ENCODE data around the gene NDE1. TPM values are rescaled to one million over a fixed set of nuclear protein-coding genes. Genes with fewer than 3 reads are reported as not detected.
"Not testable (repeated sequence)": the region's sequence is repeated elsewhere in the genome, so short reads cannot be mapped to it uniquely, and the experiment has no call there.

Gene NDE1
- total and polyA plus RNA-seq, 2 of the 4 experiments (the other 2 are of a cell fraction): 22.7 to 29.2 TPM

- Histone ChIP-seq H3K9me3 (ENCODE audit: control insufficient read depth, insufficient read depth, low read length) (no peaks in the 10 kb centered on the region), H3K79me1 (ENCODE audit: low read depth in 1 of 2, low read length in 2 of 2) (no peaks in the 10 kb centered on the region), H4K20me1 (ENCODE audit: insufficient read depth, low read length) (no peaks in the 10 kb centered on the region), H2BK15ac (ENCODE audit: low read depth, low read length) (no peak overlapping the region), H2AK9ac (replicated peaks; ENCODE audit: low read depth, low read length, poor library complexity) (no peak overlapping the region), H3K18ac (ENCODE audit: low read depth, low read length) (no peak overlapping the region), H3K4me1 (ENCODE audit: control insufficient read depth, insufficient read depth, low read length) (no peaks in the 10 kb centered on the region), H3K4ac (ENCODE audit: low read depth, low read length) (no peak overlapping the region), H3K4me3 (ENCODE audit: insufficient read depth, low read depth, low read length) (no peak overlapping the region), H3K9me1 (ENCODE audit: insufficient read depth, low read length) (0 out of 2 replicates have a peak, but pooled peaks cover 8% of the 10 kb centered on the region), H2BK5ac (ENCODE audit: low read depth, low read length, poor library complexity, severe bottlenecking) (no peak overlapping the region), H4K5ac (ENCODE audit: low read depth, low read length) (no peak overlapping the region), H2BK120ac (ENCODE audit: low read depth, low read length) (no peak overlapping the region), H2AK5ac (ENCODE audit: low read depth, low read length) (no peak overlapping the region), H4K8ac (ENCODE audit: low read depth in 2 of 2, low read length in 2 of 2) (no peak overlapping the region), H3K56ac (ENCODE audit: extremely low read depth, insufficient read depth, low read length) (no peak overlapping the region), H3K9ac (ENCODE audit: low read depth, low read length) (no peak overlapping the region), H2AFZ (replicated peaks; ENCODE audit: low read length, poor library complexity) (no peak overlapping the region), H2BK20ac (ENCODE audit: low read depth, low read length) (no peak overlapping the region), H3K27ac (ENCODE audit: insufficient read depth, low read length) (no peak overlapping the region), H4K91ac (ENCODE audit: insufficient read depth, low read depth, low read length) (no peak overlapping the region), H3K23ac (ENCODE audit: low read depth, low read length) (no peak overlapping the region), H3K27me3 (ENCODE audit: control insufficient read depth, insufficient read depth, low read length) (no peaks in the 10 kb centered on the region), H3K4me2 (ENCODE audit: low read depth, low read length) (no peak overlapping the region), H3K14ac (replicated peaks; ENCODE audit: low read depth, low read length) (no peak overlapping the region), H3K36me3 (ENCODE audit: control insufficient read depth, insufficient read depth, low read length) (peaks cover 19% of the 10 kb centered on the region)
- in situ Hi-C loops (cut with MboI; ENCODE audit: low sequenced_read_pairs): no loop called here
- ATAC-seq (ENCODE audit: low read depth): no peak
- ChIA-PET CTCF (no interaction called here), POLR2A (ENCODE audit: unreplicated experiment) (no interaction called here)
- BruUV-seq (replicated peaks): no TSS peak
- TF ChIP-seq RFX5 (IDR thresholded peaks at IDR 0.05; ENCODE audit: low read depth, low read length): no peak
- TF ChIP-seq RCOR1 (IDR thresholded peaks at IDR 0.05; ENCODE audit: insufficient replicate concordance, low read length): no peak
- no peak for TF ChIP-seq CEBPB (IDR thresholded peaks at IDR 0.05; ENCODE audit: low read depth, low read length)
- no peak for TF ChIP-seq BHLHE40 (IDR thresholded peaks at IDR 0.05; ENCODE audit: low read depth, low read length)
- dilution Hi-C loops (cut with HindIII; ENCODE audit: low sequenced_read_pairs, unreplicated experiment): no loop called here
- intact Hi-C loops (cut with micrococcal nuclease): no loop called here
- WGBS, 2 experiments (ENCODE audit: extremely low coverage in 2 of 2, insufficient read length in 1 of 2): 89% methylated on average over 9 of the region's 18 CpGs; no CpG with 5 or more reads in 1 of the 2 experiments
- no peak for DNase-seq
Measured at GRCh38 chr16:15726715-15727114, 76.7 kb downstream of the NDE1 start.

- H2BK20ac ChIP-seq (ENCODE audit: low read depth, low read length); H4K20me1 ChIP-seq (ENCODE audit: insufficient read depth, low read length); H3K14ac ChIP-seq (replicated peaks; ENCODE audit: low read depth, low read length); H3K4me2 ChIP-seq (ENCODE audit: low read depth, low read length); CTCF ChIA-PET; DNase-seq; H3K23ac ChIP-seq (ENCODE audit: low read depth, low read length); H2AK5ac ChIP-seq (ENCODE audit: low read depth, low read length); H3K4me3 ChIP-seq (ENCODE audit: insufficient read depth, low read depth, low read length); H3K18ac ChIP-seq (ENCODE audit: low read depth, low read length); H2AFZ ChIP-seq (replicated peaks; ENCODE audit: low read length, poor library complexity); BruUV-seq (replicated peaks); H3K79me1 ChIP-seq (ENCODE audit: low read depth in 1 of 2, low read length in 2 of 2); H2BK15ac ChIP-seq (ENCODE audit: low read depth, low read length); H3K4ac ChIP-seq (ENCODE audit: low read depth, low read length); H3K27me3 ChIP-seq (ENCODE audit: control insufficient read depth, insufficient read depth, low read length); intact Hi-C loops (cut with micrococcal nuclease); H3K56ac ChIP-seq (ENCODE audit: extremely low read depth, insufficient read depth, low read length); dilution Hi-C loops (cut with HindIII; ENCODE audit: low sequenced_read_pairs, unreplicated experiment); H3K4me1 ChIP-seq (ENCODE audit: control insufficient read depth, insufficient read depth, low read length); ATAC-seq (ENCODE audit: low read depth); H4K8ac ChIP-seq (ENCODE audit: low read depth in 2 of 2, low read length in 2 of 2); H4K91ac ChIP-seq (ENCODE audit: insufficient read depth, low read depth, low read length); H3K27ac ChIP-seq (ENCODE audit: insufficient read depth, low read length); H4K5ac ChIP-seq (ENCODE audit: low read depth, low read length); H2AK9ac ChIP-seq (replicated peaks; ENCODE audit: low read depth, low read length, poor library complexity); H2BK120ac ChIP-seq (ENCODE audit: low read depth, low read length); in situ Hi-C loops (cut with MboI; ENCODE audit: low sequenced_read_pairs); H2BK5ac ChIP-seq (ENCODE audit: low read depth, low read length, poor library complexity, severe bottlenecking); H3K9me3 ChIP-seq (ENCODE audit: control insufficient read depth, insufficient read depth, low read length); H3K9ac ChIP-seq (ENCODE audit: low read depth, low read length): not testable (repeated sequence)
- 73% methylated on average over 2 of the region's 5 CpGs; no CpG with 5 or more reads in 1 of the 2 experiments for WGBS, 2 experiments (ENCODE audit: extremely low coverage in 2 of 2, insufficient read length in 1 of 2)
- peaks cover 19% of the 10 kb centered on the region for H3K36me3 ChIP-seq (ENCODE audit: control insufficient read depth, insufficient read depth, low read length)
- POLR2A ChIA-PET (ENCODE audit: unreplicated experiment): interaction anchor here (0.6 kb wide), 1 partner anchor 12 kb away, joined by 4 read pairs; no protein-coding TSS in a partner anchor
- H3K9me1 ChIP-seq (ENCODE audit: insufficient read depth, low read length): peaks cover 11% of the 10 kb centered on the region; the same call in 1 of the 2 replicates
Measured at GRCh38 chr16:15727697-15728096, 77.7 kb downstream of the NDE1 start.

Data from IMR-90 (cell line).